COR-L47 (cell line): ENCODE measurements around the gene ARHGAP23.
A peak's percentile ranks its signal among the peaks of the same experiment; 100 is the strongest.
"Not testable (repeated sequence)": the region's sequence is repeated elsewhere in the genome, so short reads cannot be mapped to it uniquely, and the experiment has no call there.

Experiments
- DNase-seq: peaks from one replicate; lab custom pipeline; 2025; lab: John Stamatoyannopoulos, UW

The ARHGAP23 gene

GRCh38 chr17:38460716-38461630 lies 32.7 kb downstream of the ARHGAP23 start:
- DNase-seq, result no peak

- no peak for DNase-seq
These were observed 33.4 kb downstream of the ARHGAP23 start for GRCh38 chr17:38461683-38462082.

- no peak for DNase-seq
These were observed 35.2 kb downstream of the ARHGAP23 start for GRCh38 chr17:38463451-38463858.

GRCh38 chr17:38464251-38464722 lies 36.0 kb downstream of the ARHGAP23 start:
- no peak for DNase-seq

- DNase-seq, result peak; percentile 52
These were observed 36.6 kb downstream of the ARHGAP23 start for GRCh38 chr17:38464723-38465390.

- DNase-seq, result no peak
These were observed 37.4 kb downstream of the ARHGAP23 start for GRCh38 chr17:38465391-38466345.

- DNase-seq, result no peak
These were observed 38.4 kb downstream of the ARHGAP23 start for GRCh38 chr17:38466346-38467315.

GRCh38 chr17:38467491-38467890 lies 39.2 kb downstream of the ARHGAP23 start:
- no peak for DNase-seq

- no peak for DNase-seq
These were observed 41.6 kb downstream of the ARHGAP23 start for GRCh38 chr17:38469875-38470274.

GRCh38 chr17:38471253-38471652 lies 43.0 kb downstream of the ARHGAP23 start:
- not testable (repeated sequence) for DNase-seq

- peak; percentile 42 for DNase-seq
These were observed 46.4 kb downstream of the ARHGAP23 start for GRCh38 chr17:38474666-38475065.

- no peak for DNase-seq
These were observed 48.3 kb downstream of the ARHGAP23 start for GRCh38 chr17:38476549-38476948.

GRCh38 chr17:38477417-38477816 lies 49.2 kb downstream of the ARHGAP23 start:
- DNase-seq, result not testable (repeated sequence)

- not testable (repeated sequence) for DNase-seq
These were observed 49.7 kb downstream of the ARHGAP23 start for GRCh38 chr17:38477951-38478350.

GRCh38 chr17:38478667-38479066 lies 50.4 kb downstream of the ARHGAP23 start:
- not testable (repeated sequence) for DNase-seq

GRCh38 chr17:38482039-38482699 lies 53.9 kb downstream of the ARHGAP23 start:
- DNase-seq, result peak; percentile 68

- not testable (repeated sequence) for DNase-seq
These were observed 54.4 kb downstream of the ARHGAP23 start for GRCh38 chr17:38482700-38483043.

GRCh38 chr17:38484242-38485145 lies 56.2 kb downstream of the ARHGAP23 start:
- peak; percentile 75 for DNase-seq

GRCh38 chr17:38485146-38485468 lies 56.8 kb downstream of the ARHGAP23 start:
- DNase-seq, result no peak
